IMR-90 (cell line): ENCODE results near the gene ALK. TPM values are rescaled to one million over a fixed set of nuclear protein-coding genes. Genes with fewer than 3 reads are reported as not detected.

ENCODE experiments used
- ATAC-seq: fragments of 200-7000 bp; cut with Tn5 transposase; 2 replicates; pipeline ENCODE4 v1.9.1; 2020; ENCODE audit warnings: low read depth, mild to moderate bottlenecking, moderate library complexity
- BruUV-seq: library from RNA; stranded (reverse); fragments of 400-500 nt; replicated peaks from 2 replicates; lab custom pipeline; 2021; lab: Mats Ljungman, UMichigan
- CTCF ChIA-PET: fragments of 300-600 bp; formaldehyde crosslinking; extraction: SDS; loops from one replicate; lab custom pipeline; 2021; ENCODE audit warnings: antibody characterized with exemption; lab: Yijun Ruan, JAX
- POLR2A ChIA-PET: fragments of 300-600 bp; sonication (Branson Sonifier 250); formaldehyde crosslinking; loops from one replicate; lab custom pipeline; 2022; ENCODE audit warnings: antibody characterized with exemption; ENCODE audit not compliant: unreplicated experiment; lab: Charles Lee
- DNase-seq: peaks from one replicate; pipeline ENCODE4 v3.0.0; 2013
- H2AFZ ChIP-seq: replicated peaks from 2 replicates; pipeline ENCODE3; 2013; ENCODE audit warnings: low read length, mild to moderate bottlenecking; ENCODE audit not compliant: poor library complexity
- H2AK5ac ChIP-seq: 2 replicates; pipeline ENCODE4 v1.6.1; 2013; ENCODE audit warnings: low read depth, low read length, inconsistent platforms
- H2AK9ac ChIP-seq: replicated peaks from 2 replicates; pipeline ENCODE3; 2013; ENCODE audit warnings: mild to moderate bottlenecking, low read depth, low read length, moderate library complexity; ENCODE audit not compliant: poor library complexity
- H2BK120ac ChIP-seq: 2 replicates; pipeline ENCODE4 v1.6.1; 2013; ENCODE audit warnings: low read depth, low read length, inconsistent platforms
- H2BK15ac ChIP-seq: 3 replicates; pipeline ENCODE4 v1.6.1; 2013; ENCODE audit warnings: low read depth, low read length, inconsistent platforms
- H2BK20ac ChIP-seq: 2 replicates; pipeline ENCODE4 v1.6.1; 2013; ENCODE audit warnings: low read depth, mild to moderate bottlenecking, inconsistent platforms, low read length, moderate library complexity
- H2BK5ac ChIP-seq: 2 replicates; pipeline ENCODE4 v1.6.1; 2013; ENCODE audit warnings: mild to moderate bottlenecking, low read depth, low read length, inconsistent platforms; ENCODE audit not compliant: poor library complexity, severe bottlenecking
- H3K14ac ChIP-seq: replicated peaks from 2 replicates; pipeline ENCODE4 v1.6.1; 2013; ENCODE audit warnings: low read depth, low read length, inconsistent platforms
- H3K18ac ChIP-seq: 2 replicates; pipeline ENCODE4 v1.6.1; 2013; ENCODE audit warnings: low read depth, low read length, control low read depth
- H3K23ac ChIP-seq: 2 replicates; pipeline ENCODE4 v1.6.1; 2013; ENCODE audit warnings: low read depth, low read length, inconsistent platforms
- H3K27ac ChIP-seq: 2 replicates; pipeline ENCODE4 v1.5.1; 2013; ENCODE audit warnings: mild to moderate bottlenecking, control low read depth, low read length; ENCODE audit not compliant: insufficient read depth
- H3K27me3 ChIP-seq: 2 replicates; pipeline ENCODE4 v1.6.1; 2013; ENCODE audit warnings: low read length; ENCODE audit not compliant: control insufficient read depth, insufficient read depth
- H3K36me3 ChIP-seq: 2 replicates; pipeline ENCODE4 v1.6.1; 2013; ENCODE audit warnings: low read length, mixed read lengths; ENCODE audit not compliant: control insufficient read depth, insufficient read depth
- H3K4ac ChIP-seq: 2 replicates; pipeline ENCODE4 v1.6.1; 2013; ENCODE audit warnings: low read depth, low read length, inconsistent platforms
- H3K4me1 ChIP-seq: 2 replicates; pipeline ENCODE4 v1.6.1; 2013; ENCODE audit warnings: low read length, mixed read lengths; ENCODE audit not compliant: control insufficient read depth, insufficient read depth
- H3K4me2 ChIP-seq: 2 replicates; pipeline ENCODE4 v1.6.1; 2013; ENCODE audit warnings: low read depth, mild to moderate bottlenecking, control low read depth, low read length, moderate library complexity
- H3K4me3 ChIP-seq: 2 replicates; pipeline ENCODE4 v1.5.1; 2013; ENCODE audit warnings: low read depth, mild to moderate bottlenecking, control low read depth, low read length, moderate library complexity; ENCODE audit not compliant: insufficient read depth
- H3K56ac ChIP-seq: 2 replicates; pipeline ENCODE4 v1.6.1; 2013; ENCODE audit warnings: low read length, inconsistent platforms; ENCODE audit not compliant: insufficient read depth; ENCODE audit errors: extremely low read depth
- H3K79me1 ChIP-seq, 2 experiments: 2 replicates each; pipeline ENCODE4 v1.6.1; 2013; ENCODE audit warnings: low read length in 2 of 2, inconsistent platforms in 1 of 2, low read depth in 1 of 2
- H3K9ac ChIP-seq: 2 replicates; pipeline ENCODE4 v1.6.1; 2013; ENCODE audit warnings: low read depth, low read length, control low read depth
- H3K9me1 ChIP-seq: 2 replicates; pipeline ENCODE4 v1.6.1; 2013; ENCODE audit warnings: low read length, inconsistent platforms; ENCODE audit not compliant: insufficient read depth
- H3K9me3 ChIP-seq: 2 replicates; pipeline ENCODE4 v1.6.1; 2013; ENCODE audit warnings: low read length; ENCODE audit not compliant: control insufficient read depth, insufficient read depth
- H4K20me1 ChIP-seq: 2 replicates; pipeline ENCODE4 v1.6.1; 2013; ENCODE audit warnings: low read length, inconsistent platforms; ENCODE audit not compliant: insufficient read depth
- H4K5ac ChIP-seq: 2 replicates; pipeline ENCODE4 v1.6.1; 2013; ENCODE audit warnings: mild to moderate bottlenecking, low read depth, low read length, control low read depth
- H4K8ac ChIP-seq, 2 experiments: 2 replicates each; pipeline ENCODE4 v1.6.1; 2013; ENCODE audit warnings: low read depth in 2 of 2, low read length in 2 of 2, control low read depth in 1 of 2, inconsistent platforms in 1 of 2
- H4K91ac ChIP-seq: 2 replicates; pipeline ENCODE4 v1.6.1; 2013; ENCODE audit warnings: low read depth, low read length, inconsistent platforms; ENCODE audit not compliant: insufficient read depth
- BHLHE40 ChIP-seq: fragments of 150-350 bp; IDR thresholded peaks from 2 replicates; pipeline ENCODE4 v1.6.1; 2016; ENCODE audit warnings: mild to moderate bottlenecking, low read depth, low read length
- CEBPB ChIP-seq: IDR thresholded peaks from 2 replicates; pipeline ENCODE4 v1.6.1; 2012; ENCODE audit warnings: low read depth, low read length, improper control_type of control experiment
- CHD1 ChIP-seq: IDR thresholded peaks from 2 replicates; pipeline ENCODE4 v1.6.1; 2012; ENCODE audit warnings: low read depth, low read length, improper control_type of control experiment
- FOS ChIP-seq: fragments of 150-350 bp; IDR thresholded peaks from 2 replicates; pipeline ENCODE4 v1.6.1; 2016; ENCODE audit warnings: low read depth, low read length
- MAFK ChIP-seq: IDR thresholded peaks from 2 replicates; pipeline ENCODE4 v1.6.1; 2012; ENCODE audit warnings: low read depth, low read length, improper control_type of control experiment
- MAZ ChIP-seq: IDR thresholded peaks from 2 replicates; pipeline ENCODE4 v1.6.1; 2012; ENCODE audit warnings: low read depth, mild to moderate bottlenecking, low read length, improper control_type of control experiment, moderate library complexity, borderline replicate concordance
- MXI1 ChIP-seq: IDR thresholded peaks from 2 replicates; pipeline ENCODE4 v1.6.1; 2012; ENCODE audit warnings: low read depth, mild to moderate bottlenecking, low read length, moderate library complexity, borderline replicate concordance
- NFE2L2 ChIP-seq: fragments of 150-350 bp; IDR thresholded peaks from 2 replicates; pipeline ENCODE4 v1.6.1; 2016; ENCODE audit warnings: low read depth, mild to moderate bottlenecking, low read length
- POLR2A ChIP-seq: IDR thresholded peaks from 2 replicates; pipeline ENCODE4 v1.6.1; 2012; ENCODE audit warnings: mild to moderate bottlenecking, low read depth, low read length
- RAD21 ChIP-seq: IDR thresholded peaks from 2 replicates; pipeline ENCODE4 v1.6.1; 2012; ENCODE audit warnings: low read length, improper control_type of control experiment
- RCOR1 ChIP-seq: IDR thresholded peaks from 2 replicates; pipeline ENCODE4 v1.6.1; 2012; ENCODE audit warnings: mild to moderate bottlenecking, low read length, improper control_type of control experiment; ENCODE audit not compliant: insufficient replicate concordance
- RFX5 ChIP-seq: IDR thresholded peaks from 2 replicates; pipeline ENCODE4 v1.8.0; 2012; ENCODE audit warnings: low read depth, mild to moderate bottlenecking, low read length, moderate library complexity
- SMC3 ChIP-seq: fragments of 150-350 bp; IDR thresholded peaks from 2 replicates; pipeline ENCODE4 v1.6.1; 2016; ENCODE audit warnings: low read depth, mild to moderate bottlenecking, antibody characterized with exemption, low read length, moderate library complexity
- WGBS, 2 experiments: methylation state at CpG; one replicate each; pipeline versions ENCODE4 v1.1.5 to v1.1.7; 2013; ENCODE audit warnings: missing lambda C conversion rate in 2 of 2; ENCODE audit not compliant: insufficient read length in 1 of 2; ENCODE audit errors: extremely low coverage in 2 of 2; 5-methylcytosine and 5-hydroxymethylcytosine counted together
- dilution Hi-C: fragments of 300-500 bp; cut with HindIII; formaldehyde crosslinking; loops from one replicate; pipeline ENCODE4 v1.14.3; 2018; ENCODE audit warnings: low sequenced_read_pairs; ENCODE audit not compliant: unreplicated experiment
- in situ Hi-C: fragments of 300-500 bp; cut with MboI; formaldehyde crosslinking; loops from 3 replicates; pipeline ENCODE4 v1.14.3; 2019; ENCODE audit warnings: low sequenced_read_pairs, inconsistent platforms, mixed read lengths
- intact Hi-C: fragments of 100-400 bp; cut with micrococcal nuclease; formaldehyde crosslinking; loops from 2 replicates; pipeline ENCODE4 v1.10.0; 2022
- polyA plus RNA-seq, 3 experiments: library from polyadenylated mRNA; depleted of rRNA; stranded (reverse); fragments of >200 nt; gene quantifications; 2 replicates each; pipeline ENCODE4 v1.2.3, GENCODE V29; 2012; ENCODE audit warnings: low replicate concordance in 1 of 3
- total RNA-seq: library from RNA; depleted of rRNA; stranded (reverse); fragments of >200 nt; gene quantifications from 2 replicates; pipeline ENCODE4 v1.2.3, GENCODE V29; 2012
- TF ChIP-seq, protein P1 (sequence below): fragments of 150-350 bp; IDR thresholded peaks from 2 replicates; pipeline ENCODE4 v1.6.1; 2016; ENCODE audit warnings: low read depth, mild to moderate bottlenecking, low read length, moderate library complexity, borderline replicate concordance
- TF ChIP-seq, protein P2 (sequence below): fragments of 150-350 bp; IDR thresholded peaks from 2 replicates; pipeline ENCODE4 v1.6.1; 2017; ENCODE audit warnings: mild to moderate bottlenecking, antibody characterized with exemption, low read length, low read depth
- TF ChIP-seq, protein P3 (sequence below): conservative IDR thresholded peaks from 2 replicates; pipeline ENCODE4 v1.5.1; 2012; ENCODE audit warnings: mild to moderate bottlenecking, low read depth, low read length, improper control_type of control experiment

Gene ALK
- total and polyA plus RNA-seq, 2 of the 4 experiments (the other 2 are of a cell fraction): not detected

DNA sequence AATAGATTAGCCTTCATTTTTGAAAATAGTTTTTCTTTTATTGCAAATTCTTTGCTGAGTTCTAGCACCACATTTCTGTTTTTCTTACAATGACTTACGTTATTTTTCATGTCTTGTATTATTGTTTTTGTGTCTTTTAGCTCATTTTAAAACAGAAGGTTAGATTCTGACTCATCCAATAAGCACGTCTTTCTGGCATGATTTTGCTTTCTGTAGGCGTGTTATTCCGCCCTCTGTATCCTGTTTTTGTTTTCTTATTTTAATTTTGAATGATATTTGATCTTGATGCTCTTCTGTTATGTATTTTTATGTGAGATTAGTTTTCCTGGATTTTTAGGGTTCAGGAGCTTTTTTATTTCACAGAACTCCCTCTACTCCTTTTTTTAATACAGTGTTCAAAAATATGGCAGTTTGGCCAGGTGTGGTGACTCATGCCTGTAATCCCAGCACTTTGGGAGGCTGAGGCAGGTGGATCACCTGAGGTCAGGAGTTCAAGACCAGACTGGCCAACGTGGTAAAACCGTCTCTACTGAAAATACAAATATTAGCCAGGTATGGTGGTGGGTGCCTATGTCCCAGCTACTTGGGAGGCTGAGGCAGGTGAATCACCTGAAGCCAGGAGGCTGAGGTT is 661.1 kb downstream of the ALK start:
- ATAC-seq (no peak), DNase-seq (peak; percentile 33)
- no peaks in the 10 kb centered on the region for H3K36me3 ChIP-seq
- no peak overlapping the region for H4K8ac ChIP-seq
- no peak overlapping the region for H2BK5ac ChIP-seq
- no peak overlapping the region for H3K56ac ChIP-seq
- no peak overlapping the region for H4K5ac ChIP-seq
- H2AK9ac ChIP-seq: no peak overlapping the region
- ChIA-PET POLR2A (no interaction called here), CTCF (interaction anchor here (0.9 to 1.3 kb wide), 3 partner anchors 12 to 768 kb away, joined by 3 read pairs; no protein-coding TSS in a partner anchor)
- dilution Hi-C loops: no loop called here
- no peak overlapping the region for H3K14ac ChIP-seq
- no peak overlapping the region for H2BK15ac ChIP-seq
- in situ Hi-C loops: no loop called here
- H3K27ac ChIP-seq: no peak overlapping the region
- no peak overlapping the region for H3K4ac ChIP-seq
- no peak overlapping the region for H3K4me2 ChIP-seq
- TF ChIP-seq, protein P1, sequence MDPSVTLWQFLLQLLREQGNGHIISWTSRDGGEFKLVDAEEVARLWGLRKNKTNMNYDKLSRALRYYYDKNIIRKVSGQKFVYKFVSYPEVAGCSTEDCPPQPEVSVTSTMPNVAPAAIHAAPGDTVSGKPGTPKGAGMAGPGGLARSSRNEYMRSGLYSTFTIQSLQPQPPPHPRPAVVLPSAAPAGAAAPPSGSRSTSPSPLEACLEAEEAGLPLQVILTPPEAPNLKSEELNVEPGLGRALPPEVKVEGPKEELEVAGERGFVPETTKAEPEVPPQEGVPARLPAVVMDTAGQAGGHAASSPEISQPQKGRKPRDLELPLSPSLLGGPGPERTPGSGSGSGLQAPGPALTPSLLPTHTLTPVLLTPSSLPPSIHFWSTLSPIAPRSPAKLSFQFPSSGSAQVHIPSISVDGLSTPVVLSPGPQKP: no peak
- TF ChIP-seq MXI1: no peak
- TF ChIP-seq, protein P2, sequence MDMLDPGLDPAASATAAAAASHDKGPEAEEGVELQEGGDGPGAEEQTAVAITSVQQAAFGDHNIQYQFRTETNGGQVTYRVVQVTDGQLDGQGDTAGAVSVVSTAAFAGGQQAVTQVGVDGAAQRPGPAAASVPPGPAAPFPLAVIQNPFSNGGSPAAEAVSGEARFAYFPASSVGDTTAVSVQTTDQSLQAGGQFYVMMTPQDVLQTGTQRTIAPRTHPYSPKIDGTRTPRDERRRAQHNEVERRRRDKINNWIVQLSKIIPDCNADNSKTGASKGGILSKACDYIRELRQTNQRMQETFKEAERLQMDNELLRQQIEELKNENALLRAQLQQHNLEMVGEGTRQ: no peak
- TF ChIP-seq BHLHE40: no peak
- TF ChIP-seq MAFK: no peak
- TF ChIP-seq MAZ: no peak
- no peak for TF ChIP-seq NFE2L2
- no peak for TF ChIP-seq RAD21
- no peak for TF ChIP-seq RCOR1
- no peak for TF ChIP-seq SMC3
- no peak for TF ChIP-seq CHD1
- TF ChIP-seq, protein P3, sequence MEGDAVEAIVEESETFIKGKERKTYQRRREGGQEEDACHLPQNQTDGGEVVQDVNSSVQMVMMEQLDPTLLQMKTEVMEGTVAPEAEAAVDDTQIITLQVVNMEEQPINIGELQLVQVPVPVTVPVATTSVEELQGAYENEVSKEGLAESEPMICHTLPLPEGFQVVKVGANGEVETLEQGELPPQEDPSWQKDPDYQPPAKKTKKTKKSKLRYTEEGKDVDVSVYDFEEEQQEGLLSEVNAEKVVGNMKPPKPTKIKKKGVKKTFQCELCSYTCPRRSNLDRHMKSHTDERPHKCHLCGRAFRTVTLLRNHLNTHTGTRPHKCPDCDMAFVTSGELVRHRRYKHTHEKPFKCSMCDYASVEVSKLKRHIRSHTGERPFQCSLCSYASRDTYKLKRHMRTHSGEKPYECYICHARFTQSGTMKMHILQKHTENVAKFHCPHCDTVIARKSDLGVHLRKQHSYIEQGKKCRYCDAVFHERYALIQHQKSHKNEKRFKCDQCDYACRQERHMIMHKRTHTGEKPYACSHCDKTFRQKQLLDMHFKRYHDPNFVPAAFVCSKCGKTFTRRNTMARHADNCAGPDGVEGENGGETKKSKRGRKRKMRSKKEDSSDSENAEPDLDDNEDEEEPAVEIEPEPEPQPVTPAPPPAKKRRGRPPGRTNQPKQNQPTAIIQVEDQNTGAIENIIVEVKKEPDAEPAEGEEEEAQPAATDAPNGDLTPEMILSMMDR: no peak
- no peak for TF ChIP-seq FOS
- TF ChIP-seq RFX5: no peak
- no peak for TF ChIP-seq CEBPB
- no peak for TF ChIP-seq POLR2A
- no peak overlapping the region for H2BK120ac ChIP-seq
- no peak overlapping the region for H2BK20ac ChIP-seq
- H3K4me3 ChIP-seq: no peak overlapping the region
- no CpG with 5 or more reads among the region's 6 CpGs for WGBS, 2 experiments
- H4K20me1 ChIP-seq: no peaks in the 10 kb centered on the region
- H3K9ac ChIP-seq: no peak overlapping the region
- H3K79me1 ChIP-seq: no peaks in the 10 kb centered on the region
- no peak overlapping the region for H3K18ac ChIP-seq
- intact Hi-C loops: no loop called here
- H3K4me1 ChIP-seq: no peaks in the 10 kb centered on the region
- H3K27me3 ChIP-seq: peaks cover 11% of the 10 kb centered on the region
- BruUV-seq: no TSS peak
- no peaks in the 10 kb centered on the region; the same call in 1 of the 2 replicates for H3K9me1 ChIP-seq
- H3K23ac ChIP-seq: no peak overlapping the region
- no peak overlapping the region for H2AFZ ChIP-seq
- no peak overlapping the region for H2AK5ac ChIP-seq
- H3K9me3 ChIP-seq: no peaks in the 10 kb centered on the region
- no peak overlapping the region for H4K91ac ChIP-seq
